CD4-positive, alpha-beta T cell treated with Interleukin-17A for 1 hour (primary cell): ENCODE results near the gene APOBEC3G.

Source experiments
- DNase-seq: peaks from one replicate; pipeline ENCODE4 v3.0.0-alpha.2; 2020

The APOBEC3G gene

DNA sequence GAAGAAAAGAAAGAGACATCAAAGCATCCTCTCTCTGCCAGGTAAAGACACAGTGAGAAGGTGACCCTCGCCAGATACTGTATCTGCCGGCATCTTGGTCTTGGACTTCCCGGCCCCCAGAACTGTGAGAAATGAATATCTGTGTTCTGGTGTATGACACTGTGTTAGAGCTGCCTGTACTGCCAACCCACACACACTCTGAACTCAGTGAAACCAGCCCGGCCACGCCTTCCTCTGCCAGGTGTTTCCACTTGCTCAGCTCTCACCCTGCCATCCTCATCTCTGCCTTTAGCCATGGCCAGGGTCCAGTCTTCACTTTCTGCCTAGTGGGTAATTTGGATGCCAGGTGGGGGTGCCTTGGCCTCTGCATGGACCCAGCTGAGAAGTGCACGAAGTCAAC, 51.4 kb downstream of the APOBEC3G start:
- no peak for DNase-seq

DNA sequence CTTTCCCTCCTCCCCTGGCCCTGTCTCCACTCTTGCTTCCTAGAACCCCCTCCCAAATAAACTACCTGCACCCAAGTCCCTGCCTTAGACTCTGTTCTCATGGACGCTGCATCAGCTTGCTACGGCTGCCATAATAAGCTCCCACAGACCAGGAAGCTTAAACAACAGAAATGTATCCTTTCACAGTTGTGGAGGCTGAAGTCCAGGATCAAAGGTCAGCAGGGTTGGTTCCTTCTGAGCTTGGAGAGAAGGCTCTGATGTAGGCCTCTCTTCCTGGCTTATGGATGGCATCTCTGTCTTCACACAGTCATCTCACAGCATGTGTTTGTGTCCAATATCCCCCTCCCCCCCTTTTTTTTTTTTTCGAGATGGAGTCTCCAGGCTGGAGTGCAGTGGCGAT, 52.0 kb downstream of the APOBEC3G start:
- no peak for DNase-seq

DNA sequence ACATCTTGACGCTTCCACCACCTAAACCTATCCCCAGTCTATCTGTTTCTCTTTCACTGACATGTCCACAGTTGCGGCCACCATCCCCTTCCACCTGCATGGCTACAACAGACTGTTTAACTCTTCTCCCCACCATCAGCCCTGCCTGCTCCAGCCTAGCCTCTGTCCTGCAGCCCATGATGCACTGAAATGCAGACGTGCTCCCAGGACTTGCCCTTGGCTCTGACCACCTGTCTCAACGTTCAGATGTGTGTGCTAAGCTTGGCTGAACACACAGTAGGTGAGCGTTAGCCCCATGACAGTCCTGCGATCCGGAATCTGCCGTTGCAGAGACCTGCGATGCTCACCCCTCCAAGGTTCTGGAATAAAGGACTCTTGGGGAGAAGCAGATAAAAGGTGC, 52.7 kb downstream of the APOBEC3G start:
- no peak for DNase-seq

DNA sequence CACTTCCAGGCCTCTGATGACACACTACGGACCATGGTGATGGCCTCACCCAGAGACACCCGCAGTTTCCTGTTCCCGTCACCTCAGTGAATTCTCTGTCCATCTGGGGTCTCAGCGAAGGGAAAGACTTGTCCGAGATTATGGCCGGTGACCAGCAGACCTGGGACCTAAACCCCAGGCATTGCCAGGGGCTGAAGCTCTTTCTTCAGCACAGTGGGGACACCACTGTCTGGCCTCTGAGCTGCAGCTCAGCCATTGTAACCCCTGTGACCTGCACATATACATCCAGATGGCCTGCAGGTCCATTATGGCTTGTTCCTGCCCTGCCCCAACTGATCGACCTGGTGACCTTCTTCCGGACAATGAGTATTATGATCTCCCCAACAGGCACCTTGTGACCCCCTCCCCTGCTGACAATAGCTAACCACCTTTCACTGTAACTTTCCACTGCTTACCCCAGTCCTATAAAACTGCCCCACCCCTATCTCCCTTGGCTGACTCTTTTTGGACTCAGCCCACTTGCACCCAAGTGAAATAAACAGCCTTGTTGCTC, 53.2 kb downstream of the APOBEC3G start:
- no peak for DNase-seq

DNA sequence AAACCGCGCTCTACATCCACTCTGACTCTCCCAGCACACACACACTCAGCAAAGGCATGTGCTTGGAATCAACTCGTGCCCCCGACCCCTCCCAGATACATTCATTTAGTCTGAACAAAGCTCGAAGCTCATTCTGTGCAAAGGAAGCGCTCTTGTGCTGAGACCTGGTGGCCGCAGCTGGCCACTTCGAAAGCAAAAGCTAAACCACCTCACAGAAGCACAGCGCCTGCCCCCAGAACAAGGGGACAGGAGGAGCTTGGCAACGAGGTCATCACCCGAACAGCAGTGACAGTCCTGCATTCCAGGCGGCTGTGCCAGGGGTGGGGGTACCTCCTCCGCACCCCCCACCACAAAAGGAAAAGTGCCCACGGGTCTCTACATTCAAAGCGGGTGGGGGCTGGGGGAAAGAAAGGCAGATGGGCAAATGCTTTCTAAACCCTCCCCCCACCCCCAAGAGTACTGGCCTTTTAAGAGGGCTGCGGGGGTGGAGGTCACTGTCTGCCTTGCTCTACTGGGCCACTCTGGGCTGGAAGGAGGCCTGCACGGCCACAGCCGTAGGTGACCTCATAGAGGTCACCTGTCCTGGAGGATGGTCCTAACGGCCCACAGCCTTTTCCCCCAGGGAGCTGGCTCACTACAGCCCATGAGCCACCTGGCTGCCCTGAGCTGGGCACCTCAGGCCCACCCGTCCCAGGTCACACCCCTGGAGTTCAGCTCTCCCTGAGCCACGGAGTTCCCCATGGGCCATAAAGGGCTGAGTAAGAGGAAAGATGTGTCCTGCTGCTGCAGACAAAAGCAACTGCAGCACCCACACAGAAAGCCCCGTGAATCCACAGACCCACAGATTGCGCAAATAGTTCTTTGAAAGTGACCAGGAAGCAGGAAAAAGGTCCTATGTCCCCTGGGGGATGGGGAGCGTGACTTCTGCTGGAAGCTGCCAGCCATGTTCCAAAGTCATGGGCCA, 54.1 kb downstream of the APOBEC3G start:
- no peak for DNase-seq

DNA sequence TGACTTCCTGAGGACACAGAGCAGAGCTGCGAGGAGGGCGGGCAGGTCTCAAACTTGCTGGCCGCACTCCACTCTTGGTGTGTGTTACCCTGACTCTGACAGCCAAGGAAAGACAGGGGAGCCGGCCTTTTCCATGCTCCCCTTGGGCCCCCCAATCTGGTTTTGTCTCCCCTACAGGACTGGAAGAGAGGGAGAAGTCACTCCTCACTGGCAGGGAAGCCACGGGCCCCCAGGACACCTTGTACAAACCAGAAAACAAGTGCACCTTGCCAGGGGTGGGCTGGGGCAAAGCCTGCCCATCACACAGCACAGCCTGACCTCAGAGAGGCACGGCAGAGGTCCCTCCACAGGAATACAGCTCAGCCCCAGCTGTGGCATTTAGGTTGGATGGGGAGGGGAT, 55.2 kb downstream of the APOBEC3G start:
- no peak for DNase-seq

DNA sequence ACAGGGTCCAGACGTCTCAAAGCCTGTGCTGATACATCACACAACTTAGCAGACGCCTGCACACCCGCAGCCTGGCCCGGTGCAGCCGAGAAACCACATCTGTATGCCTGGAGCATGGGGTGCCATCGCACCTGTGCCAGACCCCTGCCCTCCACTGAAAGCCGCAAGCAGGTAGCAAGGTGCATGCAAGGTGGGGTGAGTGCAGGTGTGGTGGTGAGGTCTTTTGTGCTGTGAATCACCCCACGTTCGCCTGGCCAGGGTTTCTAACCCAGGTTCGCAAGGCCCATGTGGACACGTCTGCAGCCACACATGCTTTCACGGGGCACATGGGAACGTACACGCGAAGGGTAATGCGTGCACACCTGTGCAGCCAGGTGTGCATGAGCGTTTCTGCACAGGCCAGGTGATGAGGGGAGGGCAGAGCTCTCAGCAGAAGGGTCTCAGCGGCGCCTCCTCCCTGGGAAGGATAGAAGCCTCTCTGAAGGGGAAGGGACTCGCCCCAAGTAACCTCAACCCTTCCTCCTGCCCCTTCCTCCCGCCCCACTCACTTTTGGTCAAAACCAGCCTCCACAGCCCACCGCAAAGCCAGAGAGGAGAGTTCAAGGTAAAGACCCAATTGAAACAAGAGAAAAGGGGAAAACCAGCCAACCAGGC, 55.9 kb downstream of the APOBEC3G start:
- DNase-seq: no peak

DNA sequence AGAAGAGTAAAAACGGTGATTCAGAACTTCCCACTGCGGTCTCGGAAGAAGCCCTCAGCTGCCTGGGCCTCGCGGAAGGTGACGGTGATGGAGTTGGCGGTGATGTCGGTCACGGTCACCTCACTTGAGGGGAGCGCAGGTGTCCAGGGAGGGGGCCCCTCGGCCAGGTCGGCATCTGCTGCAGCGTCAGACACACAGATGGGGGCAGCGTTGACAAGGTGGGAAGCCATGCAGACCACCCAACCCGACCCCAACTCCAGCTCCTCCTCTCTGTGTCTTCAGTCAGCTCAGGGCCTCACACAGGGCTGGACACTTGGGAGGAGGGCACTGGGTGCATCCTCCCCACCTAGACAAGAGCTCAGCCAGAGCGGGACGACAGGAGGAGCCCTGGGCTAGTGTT, 56.8 kb downstream of the APOBEC3G start:
- no peak for DNase-seq

DNA sequence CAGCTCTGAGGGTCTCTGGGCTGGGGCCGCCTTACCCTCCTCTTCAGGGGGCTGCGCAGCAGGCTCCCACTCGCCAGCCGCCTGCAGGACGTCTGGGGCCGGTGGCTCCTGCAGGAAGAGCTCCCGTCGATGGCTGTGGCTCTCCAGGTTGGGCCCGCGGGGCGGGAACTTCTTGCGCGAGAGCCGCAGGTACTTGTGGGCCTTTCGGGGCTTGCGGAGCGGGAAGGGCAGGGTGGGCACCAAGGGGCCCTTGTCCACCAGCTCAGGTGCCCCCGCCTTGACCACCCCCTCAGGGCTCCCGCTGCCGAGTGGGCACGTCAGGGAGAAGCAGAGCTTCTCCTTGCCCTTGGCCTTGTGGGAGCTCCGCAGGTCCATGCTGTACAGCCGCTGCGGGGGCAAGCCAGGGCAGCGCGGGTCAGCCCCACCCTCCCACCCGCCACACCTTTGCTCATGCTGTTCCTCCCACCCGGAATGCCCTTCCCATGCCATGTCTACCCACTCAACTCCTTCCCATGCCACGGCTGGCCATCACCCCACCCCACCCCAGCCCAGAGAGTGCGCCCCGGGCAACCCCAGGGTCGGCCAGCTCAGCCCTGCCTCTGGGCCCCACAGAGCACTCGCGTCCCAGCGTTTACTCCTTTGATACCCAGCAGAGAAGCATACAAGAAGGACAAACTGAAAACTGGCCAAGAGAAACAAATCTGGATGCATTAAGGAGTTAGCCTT, 57.5 kb downstream of the APOBEC3G start:
- DNase-seq: no peak

DNA sequence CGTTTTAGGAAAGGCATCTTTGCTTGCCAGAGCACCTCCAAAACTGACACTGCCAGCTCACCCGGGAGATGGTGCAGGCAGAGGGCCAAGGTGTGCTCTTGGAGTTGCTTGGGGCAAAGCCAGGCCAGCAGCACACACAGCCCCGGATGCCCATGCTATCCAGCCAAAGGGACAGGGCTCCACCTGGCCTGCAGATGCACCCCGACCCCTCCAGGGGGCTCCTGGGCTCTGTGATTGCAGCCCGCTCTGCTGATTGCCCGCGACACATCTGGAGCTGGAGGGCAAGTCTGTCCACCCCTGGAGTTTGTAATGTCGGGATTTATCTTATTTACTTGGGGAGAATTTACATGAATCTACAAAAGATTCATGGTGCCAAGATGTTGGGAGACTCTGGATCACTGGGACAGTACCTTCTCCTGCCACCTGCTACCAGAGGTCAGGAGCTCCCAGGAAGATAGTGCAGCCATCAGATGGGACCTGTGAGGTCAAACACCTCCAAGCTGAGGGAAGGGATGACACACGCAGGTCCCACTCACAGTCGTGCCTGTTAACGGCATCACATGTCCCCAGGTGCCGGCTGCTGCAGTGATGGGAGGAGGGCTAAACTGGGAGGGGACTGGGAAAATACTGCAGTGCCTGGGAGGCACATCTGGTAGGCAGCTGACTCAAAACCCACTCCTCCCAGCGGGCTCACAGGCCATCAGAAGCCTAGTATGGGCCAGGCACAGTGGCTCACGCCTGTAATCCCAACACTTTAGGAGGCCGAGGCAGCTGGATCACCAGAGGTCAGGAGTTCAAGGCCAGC, 58.2 kb downstream of the APOBEC3G start:
- peak; percentile 54 for DNase-seq

DNA sequence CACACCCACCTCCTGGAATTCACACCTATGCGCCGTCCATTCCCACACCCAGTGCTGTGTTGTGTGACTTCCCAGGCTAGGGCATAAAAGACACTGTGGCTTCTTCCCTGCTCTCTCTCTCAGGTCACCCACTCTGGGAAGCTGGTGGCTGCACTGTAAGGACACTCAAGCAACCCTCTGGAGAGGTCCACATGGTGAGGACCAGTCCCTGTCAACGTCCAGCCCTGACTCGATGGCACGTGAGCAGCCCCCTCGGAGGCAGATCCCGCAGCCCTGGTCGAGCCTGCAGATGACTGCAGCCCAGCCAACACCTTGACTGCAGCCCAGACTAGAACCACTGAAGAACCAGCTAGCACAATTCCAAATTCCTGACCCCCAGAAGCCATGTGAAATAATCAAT, 59.2 kb downstream of the APOBEC3G start:
- no peak for DNase-seq
